NB4 (cell line): ENCODE data around the gene PRMT3.

Source experiments
- MYC ChIP-seq: IDR thresholded peaks from 2 replicates; pipeline ENCODE4 v1.6.1; 2011; ENCODE audit warnings: low read depth, low read length
- POLR2A ChIP-seq: IDR thresholded peaks from 2 replicates; pipeline ENCODE4 v1.6.1; 2011; ENCODE audit warnings: mild to moderate bottlenecking; ENCODE audit not compliant: insufficient read length; ENCODE audit errors: extremely low read depth
- TF ChIP-seq, protein P1 (sequence below): IDR thresholded peaks from one replicate; pipeline ENCODE4 v1.5.1; 2012; ENCODE audit warnings: low read depth, low read length
- TF ChIP-seq, protein P2 (sequence below): IDR thresholded peaks from 2 replicates; pipeline ENCODE4 v1.6.1; 2011; ENCODE audit warnings: low read depth, low read length

- TF ChIP-seq, protein P1, sequence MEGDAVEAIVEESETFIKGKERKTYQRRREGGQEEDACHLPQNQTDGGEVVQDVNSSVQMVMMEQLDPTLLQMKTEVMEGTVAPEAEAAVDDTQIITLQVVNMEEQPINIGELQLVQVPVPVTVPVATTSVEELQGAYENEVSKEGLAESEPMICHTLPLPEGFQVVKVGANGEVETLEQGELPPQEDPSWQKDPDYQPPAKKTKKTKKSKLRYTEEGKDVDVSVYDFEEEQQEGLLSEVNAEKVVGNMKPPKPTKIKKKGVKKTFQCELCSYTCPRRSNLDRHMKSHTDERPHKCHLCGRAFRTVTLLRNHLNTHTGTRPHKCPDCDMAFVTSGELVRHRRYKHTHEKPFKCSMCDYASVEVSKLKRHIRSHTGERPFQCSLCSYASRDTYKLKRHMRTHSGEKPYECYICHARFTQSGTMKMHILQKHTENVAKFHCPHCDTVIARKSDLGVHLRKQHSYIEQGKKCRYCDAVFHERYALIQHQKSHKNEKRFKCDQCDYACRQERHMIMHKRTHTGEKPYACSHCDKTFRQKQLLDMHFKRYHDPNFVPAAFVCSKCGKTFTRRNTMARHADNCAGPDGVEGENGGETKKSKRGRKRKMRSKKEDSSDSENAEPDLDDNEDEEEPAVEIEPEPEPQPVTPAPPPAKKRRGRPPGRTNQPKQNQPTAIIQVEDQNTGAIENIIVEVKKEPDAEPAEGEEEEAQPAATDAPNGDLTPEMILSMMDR: no peak
- TF ChIP-seq POLR2A: no peak
- TF ChIP-seq, protein P2, sequence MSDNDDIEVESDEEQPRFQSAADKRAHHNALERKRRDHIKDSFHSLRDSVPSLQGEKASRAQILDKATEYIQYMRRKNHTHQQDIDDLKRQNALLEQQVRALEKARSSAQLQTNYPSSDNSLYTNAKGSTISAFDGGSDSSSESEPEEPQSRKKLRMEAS: no peak
- TF ChIP-seq MYC: no peak
These were observed 860 bp downstream of the PRMT3 start for GRCh38 chr11:20388096-20389055.
